PC-9 (cell line): ENCODE data around the gene OSCAR.

Experiments
- CTCF ChIP-seq: fragments of 200-600 bp; sonication (generic); conservative IDR thresholded peaks from 2 replicates; pipeline ENCODE4 v1.6.1; 2017; ENCODE audit warnings: mixed run types, antibody characterized with exemption, mild to moderate bottlenecking, moderate library complexity
- EZH2 ChIP-seq: fragments of 200-600 bp; sonication (generic); IDR thresholded peaks from 2 replicates; pipeline ENCODE4 v1.8.0; 2017; ENCODE audit warnings: antibody characterized with exemption, low read depth

- TF ChIP-seq EZH2 = no peak
- TF ChIP-seq CTCF = no peak
These were observed 23.8 kb upstream of the OSCAR start for GRCh38 chr19:54124393-54124792.
